ENCODE measurements around the gene UVRAG. TPM values are rescaled to one million over a fixed set of nuclear protein-coding genes. Genes with fewer than 3 reads are reported as not detected.

UVRAG gene
- total RNA-seq, 1 donor from 2014 or later: 14.1 TPM

DNA sequence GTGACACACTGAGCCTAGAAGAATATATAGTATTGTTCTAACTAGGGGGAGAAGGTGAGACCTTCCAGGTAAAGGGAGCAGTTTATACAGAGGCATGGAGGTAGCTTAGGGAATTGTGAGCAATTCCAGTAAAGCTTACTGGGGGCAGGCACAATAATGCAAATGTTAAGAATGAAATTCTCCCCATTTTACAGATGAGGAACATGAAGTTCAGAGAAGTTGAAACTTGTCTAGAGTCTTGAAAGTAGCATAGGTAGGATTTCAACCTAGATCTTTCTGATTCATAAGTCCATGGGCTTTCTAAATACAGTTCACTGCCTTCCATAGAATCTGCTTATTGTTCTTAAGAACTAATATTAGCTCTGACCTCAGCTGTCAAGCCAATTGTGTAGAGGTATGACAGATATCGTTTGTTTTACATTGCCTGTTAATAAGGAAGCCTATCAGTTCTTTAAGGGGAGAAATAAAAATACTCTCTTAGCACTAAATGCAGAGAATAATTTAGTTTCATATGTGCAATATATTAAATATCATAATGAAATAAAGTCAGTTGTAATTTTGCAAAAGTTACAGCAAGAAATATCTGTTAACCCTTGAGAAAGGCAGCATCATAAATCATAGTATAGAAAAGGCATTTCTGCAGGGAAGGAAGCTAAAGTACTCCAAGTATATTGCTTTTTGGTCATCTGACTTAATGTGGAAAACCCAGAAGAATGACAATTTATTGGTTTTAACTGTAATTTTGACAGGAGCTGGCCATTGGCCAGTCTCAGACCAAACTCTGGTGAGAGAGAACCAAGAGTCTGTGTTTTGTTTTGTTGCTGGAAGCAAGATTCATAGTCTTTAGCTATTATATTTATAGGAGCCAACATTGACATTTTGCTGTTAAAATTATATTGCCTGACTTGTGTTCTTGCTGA lies 181.8 kb downstream of the UVRAG start:
- peak; percentile 18 for DNase-seq (ENCODE audit: low read depth)

DNA sequence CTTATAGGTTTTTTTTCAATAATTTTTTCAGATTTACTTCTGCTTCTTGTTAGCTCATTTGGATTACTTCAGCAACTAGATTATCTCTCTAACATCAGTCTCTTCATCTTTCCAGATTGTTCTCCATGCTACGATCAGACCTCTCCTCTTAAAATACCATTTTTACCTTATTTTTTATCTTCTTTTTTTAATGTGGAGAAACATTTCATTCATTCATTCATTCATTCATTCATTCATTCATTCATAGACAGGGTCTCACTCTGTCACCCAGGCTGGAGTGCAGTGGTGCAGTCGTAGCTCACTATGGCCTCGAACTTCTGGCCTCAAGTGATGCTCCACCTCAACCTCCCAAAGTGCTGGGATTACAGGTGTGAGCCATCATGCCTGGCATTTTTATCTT lies 189.4 kb downstream of the UVRAG start:
- DNase-seq (ENCODE audit: low read depth): no peak

DNA sequence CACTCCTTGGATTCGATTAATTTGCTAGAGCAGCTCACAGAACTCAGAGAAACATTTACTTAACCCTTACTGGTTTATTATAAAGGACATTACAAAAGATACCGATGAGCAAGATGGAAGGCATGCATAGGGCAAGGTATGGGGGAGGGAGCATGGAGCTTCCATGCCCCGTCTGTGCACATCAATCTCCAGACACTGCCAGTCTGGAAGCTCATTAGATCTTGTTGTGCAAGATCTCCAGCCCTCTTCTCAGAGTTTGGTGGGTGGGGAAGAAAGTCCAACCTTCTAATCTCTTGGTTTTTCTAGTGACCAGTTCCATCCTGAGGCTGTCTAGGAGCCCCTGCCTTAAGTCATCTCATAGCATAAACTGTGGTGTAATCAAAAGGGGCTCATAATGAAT lies 190.7 kb downstream of the UVRAG start:
- DNase-seq (ENCODE audit: low read depth): peak; percentile 22

DNA sequence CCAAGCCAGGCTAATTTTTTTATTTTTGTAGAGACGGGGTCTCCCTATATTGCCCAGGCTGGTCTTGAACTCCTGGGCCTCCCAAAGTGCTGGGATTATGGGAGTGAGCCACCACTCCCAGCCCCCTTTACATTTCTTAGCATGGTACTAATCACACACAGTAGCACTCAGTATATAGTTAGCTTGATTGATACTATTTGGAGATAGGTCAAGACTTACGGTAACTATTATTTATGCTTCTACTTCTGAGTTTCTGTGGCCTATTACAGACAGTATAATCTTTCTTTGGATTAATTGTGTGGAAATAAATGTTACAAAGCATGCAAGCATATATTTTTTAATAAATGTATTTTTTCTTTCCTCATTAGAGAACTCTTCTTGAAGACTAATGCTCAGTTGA lies 192.2 kb downstream of the UVRAG start:
- no peak for DNase-seq (ENCODE audit: low read depth)

DNA sequence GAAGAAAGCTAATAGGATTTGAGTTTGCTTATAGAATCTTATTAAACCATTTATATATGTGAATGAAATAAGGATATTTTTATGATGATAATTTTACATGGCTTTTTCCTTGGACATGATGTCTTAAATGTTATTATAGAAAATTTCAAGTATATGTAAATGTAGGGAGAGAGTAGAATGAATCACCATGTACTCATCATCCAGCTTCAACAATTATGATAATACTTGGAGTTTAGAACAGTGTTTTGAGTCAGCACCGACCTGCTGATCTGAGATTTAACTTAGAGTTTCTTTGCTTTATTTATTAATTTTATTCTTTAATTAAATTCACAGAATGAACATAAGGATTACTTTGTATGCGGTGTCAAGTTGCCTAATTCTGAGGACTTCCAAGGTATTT lies 193.5 kb downstream of the UVRAG start:
- DNase-seq (ENCODE audit: low read depth): no peak

DNA sequence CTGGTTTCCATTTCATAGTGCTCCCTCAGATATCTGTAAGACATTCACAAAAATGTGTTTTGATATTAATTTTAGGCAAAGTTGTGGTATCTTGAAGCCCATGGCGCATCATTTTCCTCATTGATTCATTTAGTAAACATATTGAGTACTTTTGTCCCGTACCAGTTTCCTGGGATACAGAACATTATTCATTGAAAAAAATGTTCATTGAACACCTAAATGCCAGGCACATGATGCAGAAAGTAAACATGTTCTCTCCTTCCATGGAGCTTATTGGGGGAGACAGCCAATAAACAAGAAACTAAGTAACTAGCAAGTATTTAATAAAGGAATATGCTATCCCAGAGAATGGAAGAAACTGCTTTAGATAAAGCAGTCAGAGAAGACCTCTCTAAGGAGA lies 195.0 kb downstream of the UVRAG start:
- DNase-seq (ENCODE audit: low read depth): no peak

DNA sequence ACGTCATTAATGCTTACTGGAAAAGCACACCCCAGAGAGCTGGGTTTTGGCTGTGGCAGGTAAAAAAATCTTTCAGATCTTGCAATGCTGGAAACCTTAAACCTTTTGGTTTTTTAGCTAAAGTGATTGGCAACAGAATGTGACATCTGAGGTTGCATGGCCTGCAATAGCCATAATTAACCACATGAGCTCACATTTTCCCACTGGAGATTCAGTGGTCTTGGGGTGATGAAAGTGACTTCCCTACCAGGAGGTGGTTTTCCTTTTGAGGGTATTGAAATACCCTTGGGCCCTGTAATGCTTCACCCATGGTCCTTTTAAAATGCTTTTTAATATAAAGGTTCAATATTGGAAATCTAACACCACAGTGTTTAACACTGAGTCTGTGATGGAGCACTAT lies 198.5 kb downstream of the UVRAG start:
- DNase-seq (ENCODE audit: low read depth): peak; percentile 52

DNA sequence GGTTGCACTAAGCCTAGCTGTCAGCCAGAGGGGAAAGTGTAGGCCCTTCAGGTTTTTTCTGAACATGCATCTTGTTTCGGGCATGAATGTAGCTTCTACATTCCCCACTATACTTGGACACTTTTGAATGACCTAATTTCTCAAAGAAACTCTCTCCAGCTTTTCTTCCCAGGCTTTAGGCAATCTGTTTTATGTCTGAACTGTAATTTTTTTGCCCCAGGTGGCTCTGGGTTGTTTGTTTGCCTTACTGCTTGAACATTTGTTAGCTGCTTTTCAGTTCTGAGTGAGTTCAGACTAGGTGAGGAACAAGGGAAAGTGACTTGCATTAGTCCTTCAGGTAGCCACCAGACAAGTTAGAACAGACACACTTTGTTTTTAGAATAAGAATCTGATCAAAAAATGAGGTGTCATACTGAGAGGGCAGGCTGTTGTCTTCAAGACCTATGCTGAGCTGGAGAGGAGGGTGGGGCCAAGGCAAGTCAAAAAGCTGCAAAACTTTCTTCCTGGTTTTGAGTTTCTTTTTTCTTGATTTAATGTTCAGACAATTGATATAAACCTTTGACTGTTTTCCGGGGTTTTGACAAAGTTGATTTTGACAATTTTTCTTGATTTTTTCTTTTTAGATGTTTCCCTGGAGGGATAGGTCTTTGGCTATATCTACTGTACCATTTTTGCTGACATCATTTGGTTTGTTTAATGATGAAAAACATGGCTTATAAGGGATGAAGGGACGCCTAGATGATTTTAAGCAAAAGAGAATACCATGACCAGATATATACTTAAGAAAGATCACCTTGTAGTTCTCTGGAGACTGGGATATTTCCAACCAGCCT lies 208.4 kb downstream of the UVRAG start:
- DNase-seq (ENCODE audit: low read depth): no peak

DNA sequence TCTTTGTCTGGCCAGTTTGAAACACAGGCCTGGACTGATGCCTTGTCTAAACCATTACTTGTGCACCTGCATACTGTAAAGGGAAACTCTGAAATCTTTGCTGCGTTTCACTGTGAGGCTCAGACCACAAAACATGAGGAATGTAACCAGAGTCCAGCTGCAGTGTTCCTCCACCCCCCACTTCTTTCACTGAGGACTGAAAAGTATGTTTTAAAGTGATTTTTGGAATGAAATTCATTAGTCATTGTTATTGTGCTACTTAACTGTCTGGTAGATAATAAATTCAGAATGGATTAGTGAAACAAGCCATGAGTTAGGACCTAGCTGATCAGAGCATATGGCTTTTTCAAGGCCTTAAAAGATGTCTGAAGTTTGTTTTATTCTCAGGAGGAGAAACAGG lies 210.1 kb downstream of the UVRAG start:
- peak; percentile 75 for DNase-seq (ENCODE audit: low read depth)

DNA sequence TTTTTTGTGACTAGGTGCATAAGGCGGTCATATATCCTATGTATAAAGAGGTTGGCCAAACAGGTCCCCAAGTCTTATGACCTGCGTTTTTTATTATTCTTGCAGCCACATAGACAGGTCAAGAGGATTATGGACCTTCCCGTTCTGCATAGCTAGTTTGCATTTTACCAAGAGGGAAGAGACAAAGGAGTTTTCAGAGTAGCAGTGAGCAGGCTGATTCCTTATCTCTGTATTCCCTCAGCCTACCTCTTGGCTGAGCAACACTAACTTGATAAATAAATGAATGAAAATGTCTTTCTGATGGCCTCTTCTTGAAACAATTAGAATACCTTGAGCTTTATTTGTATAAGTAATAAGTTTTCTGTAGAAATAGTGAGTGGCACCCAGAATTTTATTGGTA lies 210.8 kb downstream of the UVRAG start:
- no peak for DNase-seq (ENCODE audit: low read depth)

DNA sequence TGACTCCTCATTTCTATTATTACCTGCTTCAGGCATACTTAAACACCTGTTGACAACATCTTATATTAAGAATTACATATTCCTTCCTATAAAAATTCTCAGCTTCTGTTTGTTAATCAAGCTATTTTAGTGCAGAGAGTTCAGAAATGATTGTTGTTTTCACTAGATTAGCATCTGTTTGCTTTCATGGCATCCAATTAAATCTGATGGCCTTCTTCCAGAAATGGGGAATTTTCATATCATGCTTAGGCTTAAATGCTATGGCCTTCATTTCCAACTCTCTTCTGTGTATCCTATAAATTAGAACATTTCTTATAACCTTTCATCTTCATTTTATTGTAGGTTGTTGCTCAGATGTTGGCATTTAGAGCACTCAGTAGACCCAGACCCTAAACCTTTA lies 211.3 kb downstream of the UVRAG start:
- no peak for DNase-seq (ENCODE audit: low read depth)

DNA sequence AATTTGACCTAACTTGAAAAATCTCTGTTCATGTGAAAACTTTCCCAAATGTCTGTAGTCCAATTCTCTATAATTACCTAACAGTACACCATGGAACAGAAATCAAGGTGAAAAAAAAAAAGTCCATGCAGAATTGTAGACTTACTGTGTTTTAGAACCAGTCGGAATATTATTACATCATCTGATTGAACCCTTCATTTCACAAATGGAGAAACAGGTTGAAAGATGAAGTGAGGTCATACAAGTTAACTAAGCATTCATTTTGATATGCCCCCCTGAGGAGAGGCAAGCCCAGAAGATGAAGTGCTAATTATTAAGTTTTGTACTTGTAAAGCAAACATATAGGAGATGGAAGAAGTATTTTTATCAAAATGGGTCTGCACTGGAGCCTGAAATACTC lies 211.9 kb downstream of the UVRAG start:
- DNase-seq (ENCODE audit: low read depth): no peak

DNA sequence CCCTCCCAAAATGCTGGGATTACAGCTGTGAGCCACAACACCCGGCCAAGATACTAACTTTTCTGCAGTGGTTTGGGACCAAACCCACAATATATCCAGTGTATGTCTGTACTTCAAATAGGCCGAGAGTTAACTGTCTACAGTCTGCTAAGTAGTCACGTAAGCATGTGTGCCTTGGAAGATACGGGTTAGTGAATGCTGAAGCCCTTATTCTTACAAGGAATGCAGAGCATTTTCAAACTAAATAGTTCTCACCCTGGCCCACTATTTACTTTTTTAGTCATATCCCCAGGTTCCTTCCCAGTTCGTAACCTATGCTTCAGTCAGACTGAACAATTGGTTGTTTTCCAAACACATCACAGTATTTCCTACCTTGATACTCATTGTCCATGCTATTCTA lies 215.3 kb downstream of the UVRAG start:
- peak; percentile 44 for DNase-seq (ENCODE audit: low read depth)

DNA sequence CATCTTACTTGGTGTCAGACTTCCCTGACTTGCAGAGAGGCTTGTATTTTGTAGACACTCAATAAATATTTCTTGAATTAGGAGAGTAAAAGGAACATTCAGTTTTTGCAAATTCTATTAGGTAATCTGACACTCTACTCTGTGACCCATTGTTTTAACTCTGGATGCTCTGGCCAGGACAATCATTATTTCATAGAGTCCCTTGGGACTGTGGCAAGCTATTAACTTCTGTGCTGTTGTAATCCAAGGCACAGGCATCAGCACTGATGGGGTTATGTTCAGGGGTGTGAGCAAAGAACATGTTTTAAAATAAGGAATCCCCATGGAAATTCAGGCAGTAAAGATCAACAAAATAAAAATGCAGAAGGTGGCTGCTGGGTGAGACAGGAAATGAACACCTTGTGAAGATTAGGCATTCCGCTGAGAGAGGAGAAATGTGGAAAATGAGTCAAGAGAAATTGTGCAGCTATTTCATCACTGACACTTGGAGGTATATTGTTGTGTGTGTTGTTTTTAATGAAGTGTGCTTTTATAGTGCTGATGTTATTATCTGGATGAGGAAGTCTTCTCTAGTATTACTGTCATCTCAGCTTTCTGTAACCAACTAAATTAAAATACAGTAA lies 216.1 kb downstream of the UVRAG start:
- DNase-seq (ENCODE audit: low read depth): peak; percentile 39

DNA sequence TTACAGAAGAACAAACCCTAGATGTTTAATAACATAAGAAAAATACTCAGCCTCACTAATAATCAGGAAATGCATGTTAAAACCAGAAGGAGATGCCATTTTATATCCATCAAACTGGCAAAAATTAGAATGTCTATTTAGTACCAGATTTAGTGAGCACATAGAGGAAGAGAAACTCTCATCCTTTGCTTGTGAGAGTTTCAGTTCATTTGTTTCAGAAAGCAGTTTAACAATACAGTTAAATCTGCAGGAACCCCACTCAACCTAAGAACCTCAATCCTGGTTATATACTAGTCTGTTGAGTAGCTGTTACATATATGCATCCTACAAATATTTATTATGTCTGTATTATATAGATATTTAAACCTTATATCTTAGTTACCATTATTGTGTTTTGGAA lies 218.7 kb downstream of the UVRAG start:
- no peak for DNase-seq (ENCODE audit: low read depth)

DNA sequence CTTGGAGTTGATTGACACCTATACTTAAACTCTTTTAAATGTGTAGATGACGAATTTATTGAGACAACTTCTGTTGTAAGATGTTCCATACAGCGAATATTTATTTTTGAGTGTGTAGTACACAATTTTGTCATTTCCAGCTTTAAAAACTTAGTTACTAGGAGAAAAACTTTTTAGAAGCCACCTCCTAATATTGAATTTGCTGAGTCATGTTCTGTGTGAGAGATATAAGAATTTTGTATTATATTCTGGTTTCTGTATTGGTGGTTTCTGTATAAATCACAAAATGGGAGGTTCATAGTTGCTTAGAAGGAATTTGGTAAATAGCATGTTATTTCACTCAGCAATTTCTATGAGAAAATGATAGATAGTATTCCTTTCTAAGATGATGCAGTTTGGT lies 220.0 kb downstream of the UVRAG start:
- no peak for DNase-seq (ENCODE audit: low read depth)

DNA sequence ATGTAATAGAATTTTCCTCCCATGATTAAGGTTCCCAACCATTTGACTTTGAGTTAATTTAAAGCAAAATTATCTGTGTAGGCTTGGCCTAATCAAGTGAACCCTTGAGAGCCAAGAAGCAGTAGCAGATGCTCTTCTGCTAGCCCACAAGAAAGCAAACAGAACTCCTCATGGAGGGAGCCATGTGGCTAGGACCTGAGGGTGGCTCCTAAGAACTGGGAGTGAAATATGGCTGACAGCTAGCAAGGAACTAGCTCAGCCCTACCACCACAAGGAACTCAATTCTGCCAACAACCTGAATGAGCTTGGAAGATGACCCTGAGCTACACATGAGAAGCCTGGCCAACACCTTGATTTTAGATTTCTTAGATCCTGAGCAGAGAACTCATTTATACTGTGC lies 223.6 kb downstream of the UVRAG start:
- no peak for DNase-seq (ENCODE audit: low read depth)

DNA sequence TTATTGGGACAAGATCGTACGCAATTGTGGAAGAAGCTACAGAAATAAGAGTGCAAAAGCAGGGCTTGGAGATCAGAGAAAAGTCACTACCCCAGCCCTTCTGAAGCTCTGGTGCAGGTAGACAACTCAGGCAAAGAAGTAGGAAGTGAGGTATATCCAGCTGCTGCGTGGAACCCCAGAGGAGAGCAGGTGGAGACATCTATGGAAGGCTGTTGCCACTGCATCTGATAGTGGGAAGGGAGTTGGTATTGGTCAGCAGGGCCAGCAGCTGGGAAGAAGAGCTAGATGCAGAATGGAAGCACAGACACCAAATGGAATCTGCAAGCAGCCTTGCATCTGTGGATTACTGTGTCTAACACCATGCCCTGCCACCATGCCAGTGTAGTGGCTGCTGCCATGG lies 226.2 kb downstream of the UVRAG start:
- DNase-seq (ENCODE audit: low read depth): peak; percentile 38

DNA sequence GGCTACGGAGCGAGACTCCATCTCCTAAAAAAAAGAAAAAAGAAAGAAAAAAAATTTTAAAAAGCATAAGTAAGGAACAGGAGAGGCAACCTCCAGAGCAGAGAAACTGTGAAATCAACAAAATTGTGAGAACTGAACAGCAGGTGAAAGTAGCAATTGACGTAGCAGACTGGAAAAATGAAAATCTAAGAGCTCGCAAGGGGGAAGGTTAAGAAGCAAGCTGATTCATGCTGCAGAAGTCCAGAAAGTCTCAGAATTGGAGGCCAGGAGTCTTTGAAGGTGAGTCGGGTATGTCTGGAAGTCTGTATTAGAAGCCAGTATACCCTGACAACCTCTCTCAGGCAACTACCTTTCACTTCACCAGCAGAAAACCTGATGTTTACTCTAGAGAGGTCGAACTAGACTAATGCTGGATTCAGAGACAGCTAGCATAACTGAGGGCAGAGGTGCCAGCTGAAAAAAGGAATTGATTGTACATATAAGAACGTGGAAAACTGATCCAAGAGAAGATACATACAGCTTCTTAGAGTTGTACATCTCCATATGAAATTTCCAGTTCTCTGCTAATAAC lies 229.8 kb downstream of the UVRAG start:
- DNase-seq (ENCODE audit: low read depth): no peak

DNA sequence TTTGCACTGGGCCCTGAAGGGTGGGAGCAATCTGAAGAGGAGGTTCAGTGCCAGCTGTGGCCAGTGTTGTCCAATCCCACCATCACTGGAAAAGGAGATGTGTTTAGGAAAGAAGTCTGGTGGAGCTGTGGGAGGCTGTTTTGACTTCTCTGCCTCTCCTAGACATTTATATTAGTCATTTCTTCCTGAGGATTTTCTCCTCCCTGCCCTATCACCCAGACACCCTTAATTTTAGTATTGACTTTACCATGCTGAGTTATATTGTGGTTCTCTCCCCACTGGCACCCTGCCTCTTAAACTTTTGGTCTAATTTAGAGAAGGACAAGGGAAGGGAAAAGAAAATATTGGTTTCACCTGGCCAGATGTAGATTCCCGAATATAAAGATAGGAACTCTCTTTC lies 232.2 kb downstream of the UVRAG start:
- no peak for DNase-seq (ENCODE audit: low read depth)

DNA sequence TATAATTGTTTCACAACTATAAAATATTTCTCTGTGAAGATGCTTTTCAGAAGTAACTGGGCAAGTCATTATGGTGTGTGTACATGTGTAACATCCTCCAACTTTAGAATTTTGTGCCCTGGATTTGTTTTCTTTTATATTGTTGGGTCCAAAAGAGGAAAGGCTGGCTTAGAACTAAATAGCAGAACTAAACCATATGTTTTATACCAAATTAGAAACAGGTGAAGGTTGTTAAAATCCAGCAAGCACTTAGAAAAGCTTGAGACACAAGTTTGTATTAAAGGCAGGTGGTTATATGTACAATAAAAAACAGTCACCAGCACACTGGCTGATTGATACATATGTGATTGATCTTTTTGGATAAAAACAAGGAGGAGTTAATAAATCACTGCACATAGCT lies 232.8 kb downstream of the UVRAG start:
- no peak for DNase-seq (ENCODE audit: low read depth)

DNA sequence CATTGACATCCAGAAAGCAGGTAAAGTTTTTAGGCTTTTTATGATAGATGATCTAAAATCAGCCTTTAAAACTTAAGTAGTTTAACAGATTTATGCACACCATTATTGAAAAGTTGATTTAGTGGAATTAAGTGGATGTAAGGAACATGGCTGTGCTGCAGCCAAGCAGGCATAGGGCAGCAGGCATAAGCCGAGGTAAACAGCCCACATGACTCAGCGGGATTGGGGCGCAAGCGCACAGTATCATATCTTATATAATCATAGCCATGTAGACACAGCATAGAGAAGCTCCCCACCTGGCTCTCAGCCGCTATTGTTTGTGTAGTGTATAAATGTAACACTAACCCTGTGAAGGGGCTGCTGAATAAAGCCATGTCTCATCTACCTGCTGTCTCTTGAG lies 233.8 kb downstream of the UVRAG start:
- no peak for DNase-seq (ENCODE audit: low read depth)
